ENCODE data around the gene COL9A3. TPM values are rescaled to one million over a fixed set of nuclear protein-coding genes. Genes with fewer than 3 reads are reported as not detected.
A peak's percentile ranks its signal among the peaks of the same experiment; 100 is the strongest.

COL9A3 gene
- total and polyA plus RNA-seq, 2 of the 8 experiments (the other 6 are each of a cell fraction or from before 2014, with no cell fraction given), result 21.7 to 80.1 TPM

DNA sequence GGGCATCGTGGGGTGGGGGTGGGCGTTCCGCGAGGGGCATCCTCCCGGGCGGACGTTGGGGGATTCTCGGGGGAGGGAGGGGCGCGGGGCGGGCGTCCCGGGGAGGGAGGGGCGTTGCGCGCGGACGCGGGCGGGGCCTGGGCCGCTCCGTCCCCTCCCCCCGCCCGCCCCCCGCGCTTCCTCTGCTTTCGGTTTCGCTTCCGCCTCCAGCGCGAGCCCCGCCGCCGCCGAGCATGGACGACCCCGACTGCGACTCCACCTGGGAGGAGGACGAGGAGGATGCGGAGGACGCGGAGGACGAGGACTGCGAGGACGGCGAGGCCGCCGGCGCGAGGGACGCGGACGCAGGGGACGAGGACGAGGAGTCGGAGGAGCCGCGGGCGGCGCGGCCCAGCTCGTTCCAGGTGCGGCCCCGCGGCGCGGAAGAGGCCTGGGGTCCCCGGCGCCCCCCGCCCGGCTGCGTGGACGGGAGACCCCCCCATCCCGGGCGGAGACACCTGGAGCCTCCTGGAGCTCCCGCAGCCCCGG is 12.2 kb upstream of the COL9A3 start, which contains the start of gene OGFR (continued):
- TF ChIP-seq FOSL1 (IDR thresholded peaks at IDR 0.05; ENCODE audit: insufficient read depth, low read depth, low read length) (no peak), ZNF274 (IDR thresholded peaks at IDR 0.05; ENCODE audit: borderline replicate concordance, extremely low read depth, low read length) (no peak), PHF8 (conservative IDR thresholded peaks at IDR 0.05; ENCODE audit: low read depth, low read length) (peak; percentile 39; the same call in 1 of the 2 replicates), TEAD4 (IDR thresholded peaks at IDR 0.05; ENCODE audit: low read depth, low read length) (no peak), ASH2L (IDR thresholded peaks at IDR 0.05; ENCODE audit: low read length) (peak; percentile 60)
- TF ChIP-seq, protein P1, sequence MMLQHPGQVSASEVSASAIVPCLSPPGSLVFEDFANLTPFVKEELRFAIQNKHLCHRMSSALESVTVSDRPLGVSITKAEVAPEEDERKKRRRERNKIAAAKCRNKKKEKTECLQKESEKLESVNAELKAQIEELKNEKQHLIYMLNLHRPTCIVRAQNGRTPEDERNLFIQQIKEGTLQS (IDR thresholded peaks at IDR 0.05; ENCODE audit: insufficient read depth, low read depth, low read length), result no peak

Measured in H1 (cell line).